OCI-M2 (cell line): Measurements from ENCODE around the gene PCGF5.
"Not testable (repeated sequence)": the region's sequence is repeated elsewhere in the genome, so short reads cannot be mapped to it uniquely, and the experiment has no call there.

ENCODE experiments used
- DNase-seq: peaks from one replicate; lab custom pipeline; 2025; ENCODE audit not compliant: unreplicated experiment; lab: John Stamatoyannopoulos, UW

The PCGF5 gene

DNA sequence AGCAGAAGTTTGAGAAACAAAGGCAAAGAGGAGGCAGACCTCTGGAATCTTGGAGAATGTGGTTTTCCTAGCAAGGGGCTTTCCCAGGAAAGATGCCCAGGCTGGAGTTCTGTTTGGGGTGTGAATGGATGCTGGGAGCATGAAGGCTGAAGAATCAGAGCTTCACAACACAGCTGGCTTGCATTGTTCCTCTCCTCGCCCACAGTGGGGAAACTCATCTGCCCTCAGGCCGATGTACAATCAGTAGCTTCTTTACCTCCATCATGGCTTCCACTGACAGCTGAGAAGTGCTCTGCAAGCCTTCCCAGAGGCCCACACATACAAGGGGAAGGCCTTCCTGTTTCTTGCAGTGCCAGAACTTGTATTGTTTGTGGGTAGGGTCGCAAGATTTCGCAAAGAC lies 98.9 kb downstream of the PCGF5 start:
- DNase-seq: no peak

DNA sequence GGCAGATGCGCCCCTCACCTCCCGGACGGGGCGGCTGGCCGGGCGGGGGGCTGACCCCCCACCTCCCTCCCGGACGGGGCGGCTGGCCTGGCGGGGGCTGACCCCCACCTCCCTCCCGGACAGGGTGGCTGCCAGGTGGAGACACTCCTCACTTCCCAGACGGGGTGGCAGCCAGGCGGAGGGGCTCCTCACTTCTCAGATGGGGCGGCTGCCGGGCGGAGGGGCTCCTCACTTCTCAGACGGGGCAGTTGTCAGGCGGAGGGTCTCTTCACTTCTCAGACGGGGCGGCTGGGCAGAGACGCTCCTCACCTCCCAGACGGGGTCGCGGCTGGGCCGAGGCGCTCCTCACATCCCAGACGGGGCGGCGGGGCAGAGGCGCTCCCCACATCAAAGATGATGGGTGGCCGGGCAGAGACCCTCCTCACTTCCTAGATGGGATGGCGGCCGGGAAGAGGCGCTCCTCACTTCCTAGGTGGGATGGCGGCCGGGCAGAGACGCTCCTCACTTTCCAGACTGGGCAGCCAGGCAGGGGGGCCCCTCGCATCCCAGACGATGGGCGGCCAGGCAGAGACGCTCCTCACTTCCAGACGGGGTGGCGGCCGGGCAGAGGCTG lies 102.9 kb downstream of the PCGF5 start:
- DNase-seq: not testable (repeated sequence)

GRCh38 chr10:91328320-91328984 lies 108.0 kb downstream of the PCGF5 start:
- DNase-seq: no peak
